Measurements from ENCODE around the gene LIN9. TPM values are rescaled to one million over a fixed set of nuclear protein-coding genes. Genes with fewer than 3 reads are reported as not detected.

The LIN9 gene
- total RNA-seq, 1 donor from 2014 or later, result 2.1 TPM

GRCh38 chr1:226220473-226221189, 88.3 kb downstream of the LIN9 start:
- no peaks in the 10 kb centered on the region for H3K27me3 Mint-ChIP-seq (ENCODE audit: low read depth)
- peak overlapping the region; percentile 22 for H3K27ac Mint-ChIP-seq (ENCODE audit: unreplicated experiment)
- no peaks in the 10 kb centered on the region for H3K36me3 Mint-ChIP-seq (ENCODE audit: low read depth)
- H3K4me1 Mint-ChIP-seq (ENCODE audit: low read depth), result no peaks in the 10 kb centered on the region
- TF ChIP-seq, protein P1, sequence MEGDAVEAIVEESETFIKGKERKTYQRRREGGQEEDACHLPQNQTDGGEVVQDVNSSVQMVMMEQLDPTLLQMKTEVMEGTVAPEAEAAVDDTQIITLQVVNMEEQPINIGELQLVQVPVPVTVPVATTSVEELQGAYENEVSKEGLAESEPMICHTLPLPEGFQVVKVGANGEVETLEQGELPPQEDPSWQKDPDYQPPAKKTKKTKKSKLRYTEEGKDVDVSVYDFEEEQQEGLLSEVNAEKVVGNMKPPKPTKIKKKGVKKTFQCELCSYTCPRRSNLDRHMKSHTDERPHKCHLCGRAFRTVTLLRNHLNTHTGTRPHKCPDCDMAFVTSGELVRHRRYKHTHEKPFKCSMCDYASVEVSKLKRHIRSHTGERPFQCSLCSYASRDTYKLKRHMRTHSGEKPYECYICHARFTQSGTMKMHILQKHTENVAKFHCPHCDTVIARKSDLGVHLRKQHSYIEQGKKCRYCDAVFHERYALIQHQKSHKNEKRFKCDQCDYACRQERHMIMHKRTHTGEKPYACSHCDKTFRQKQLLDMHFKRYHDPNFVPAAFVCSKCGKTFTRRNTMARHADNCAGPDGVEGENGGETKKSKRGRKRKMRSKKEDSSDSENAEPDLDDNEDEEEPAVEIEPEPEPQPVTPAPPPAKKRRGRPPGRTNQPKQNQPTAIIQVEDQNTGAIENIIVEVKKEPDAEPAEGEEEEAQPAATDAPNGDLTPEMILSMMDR (IDR thresholded peaks at IDR 0.05), result no peak
- DNase-seq (ENCODE audit: low spot score), result no peak
- H3K4me3 Mint-ChIP-seq (ENCODE audit: unreplicated experiment), result no peak overlapping the region
- no peaks in the 10 kb centered on the region for H3K9me3 Mint-ChIP-seq (ENCODE audit: low read depth)

DNA sequence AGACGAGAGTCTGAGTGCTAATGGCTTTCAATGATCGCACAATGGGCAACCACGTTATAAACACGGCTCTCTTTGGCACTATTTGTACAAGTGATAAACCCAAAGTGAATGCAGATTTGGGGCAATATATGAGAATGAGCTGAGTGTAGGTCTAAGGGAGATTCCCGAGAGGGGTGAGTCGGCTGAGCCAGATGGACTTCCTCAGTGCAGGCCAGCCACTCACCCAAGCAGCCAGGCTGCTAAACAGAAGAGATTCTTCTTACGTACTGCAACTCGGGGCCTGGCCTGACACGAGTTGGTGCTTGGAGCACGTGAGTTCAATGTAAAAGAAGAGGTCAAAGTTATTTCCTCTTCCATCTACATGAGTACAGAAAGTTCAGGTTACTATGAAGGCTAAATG, 91.7 kb downstream of the LIN9 start:
- TF ChIP-seq, protein P1 (IDR thresholded peaks at IDR 0.05), result no peak
- H3K27ac Mint-ChIP-seq (ENCODE audit: unreplicated experiment), result no peak overlapping the region
- H3K27me3 Mint-ChIP-seq (ENCODE audit: low read depth), result no peaks in the 10 kb centered on the region
- no peaks in the 10 kb centered on the region for H3K36me3 Mint-ChIP-seq (ENCODE audit: low read depth)
- H3K4me3 Mint-ChIP-seq (ENCODE audit: unreplicated experiment), result no peak overlapping the region
- DNase-seq (ENCODE audit: low spot score), result no peak
- H3K4me1 Mint-ChIP-seq (ENCODE audit: low read depth), result no peaks in the 10 kb centered on the region
- no peaks in the 10 kb centered on the region for H3K9me3 Mint-ChIP-seq (ENCODE audit: low read depth)

DNA sequence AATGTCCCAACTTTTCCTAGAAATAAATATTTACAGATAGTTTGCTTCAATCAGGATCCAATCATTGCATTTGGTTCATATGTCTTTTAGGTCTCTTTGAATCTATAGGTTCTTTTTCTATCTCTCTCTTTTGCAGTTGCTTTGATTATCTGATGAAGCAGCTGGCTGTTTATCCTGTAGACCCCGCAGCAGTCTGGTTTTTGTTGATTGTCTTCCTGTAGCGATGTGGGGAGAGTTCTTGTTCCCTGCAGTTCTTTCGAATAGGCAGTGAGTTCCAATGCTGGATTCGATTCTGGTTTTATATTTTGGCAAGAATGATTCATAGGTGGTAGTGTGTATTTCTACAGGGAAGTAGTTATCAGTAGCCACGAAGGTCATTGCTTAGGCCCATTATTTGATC, 92.9 kb downstream of the LIN9 start:
- DNase-seq (ENCODE audit: low spot score), result no peak
- Mint-ChIP-seq H3K4me3 (ENCODE audit: unreplicated experiment) (no peak overlapping the region), H3K9me3 (ENCODE audit: low read depth) (no peaks in the 10 kb centered on the region), H3K27me3 (ENCODE audit: low read depth) (no peaks in the 10 kb centered on the region), H3K27ac (ENCODE audit: unreplicated experiment) (no peak overlapping the region), H3K4me1 (ENCODE audit: low read depth) (no peaks in the 10 kb centered on the region), H3K36me3 (ENCODE audit: low read depth) (no peaks in the 10 kb centered on the region)
- TF ChIP-seq, protein P1 (IDR thresholded peaks at IDR 0.05), result no peak

DNA sequence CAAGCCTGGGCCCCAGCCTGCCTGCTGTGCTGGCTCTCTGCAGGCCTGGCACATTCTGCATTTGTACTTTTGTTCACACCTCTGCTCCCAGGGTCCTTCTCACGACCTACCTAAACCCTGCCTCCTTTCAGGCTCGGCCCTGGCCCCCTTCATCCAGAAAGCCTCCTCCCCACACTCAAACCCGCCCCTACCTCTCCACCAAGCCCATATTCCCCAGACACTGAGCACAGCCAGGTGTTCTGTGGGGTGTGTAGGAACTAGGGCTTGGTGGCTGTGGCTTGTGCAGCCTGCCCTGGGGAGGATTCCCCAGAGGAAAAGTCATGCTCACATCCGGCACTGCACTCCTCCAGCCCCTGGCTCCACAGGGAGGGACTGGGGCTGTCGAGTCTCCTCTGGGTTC, 93.7 kb downstream of the LIN9 start:
- TF ChIP-seq, protein P1 (IDR thresholded peaks at IDR 0.05), result no peak
- Mint-ChIP-seq H3K4me3 (ENCODE audit: unreplicated experiment) (no peak overlapping the region), H3K27ac (ENCODE audit: unreplicated experiment) (no peak overlapping the region), H3K27me3 (ENCODE audit: low read depth) (no peaks in the 10 kb centered on the region), H3K9me3 (ENCODE audit: low read depth) (no peaks in the 10 kb centered on the region), H3K36me3 (ENCODE audit: low read depth) (no peaks in the 10 kb centered on the region), H3K4me1 (ENCODE audit: low read depth) (no peaks in the 10 kb centered on the region)
- no peak for DNase-seq (ENCODE audit: low spot score)

GRCh38 chr1:226212545-226212944, 96.4 kb downstream of the LIN9 start:
- H3K27me3 Mint-ChIP-seq (ENCODE audit: low read depth), result no peaks in the 10 kb centered on the region
- H3K27ac Mint-ChIP-seq (ENCODE audit: unreplicated experiment), result no peak overlapping the region
- H3K4me3 Mint-ChIP-seq (ENCODE audit: unreplicated experiment), result no peak overlapping the region
- no peaks in the 10 kb centered on the region for H3K4me1 Mint-ChIP-seq (ENCODE audit: low read depth)
- no peak for DNase-seq (ENCODE audit: low spot score)
- TF ChIP-seq, protein P1 (IDR thresholded peaks at IDR 0.05), result no peak
- H3K36me3 Mint-ChIP-seq (ENCODE audit: low read depth), result no peaks in the 10 kb centered on the region
- no peaks in the 10 kb centered on the region for H3K9me3 Mint-ChIP-seq (ENCODE audit: low read depth)

All from chondrocyte (in vitro differentiated cells).